Activated naive CD4-positive, alpha-beta T cell treated with anti-CD3 and anti-CD28 coated beads, Interleukin-2, amount 10 ng/mL, durations not matched to agents 7 days and 5 days (primary cell): Measurements from ENCODE around the gene HTT.
"Not testable (repeated sequence)": the region's sequence is repeated elsewhere in the genome, so short reads cannot be mapped to it uniquely, and the experiment has no call there.

Experiments
- CTCF ChIA-PET: fragments of 350-600 bp; sonication (Branson Sonifier 250); formaldehyde crosslinking; loops from one replicate; lab custom pipeline; 2021; ENCODE audit warnings: antibody characterized with exemption; lab: Charles Lee
- DNase-seq: peaks from one replicate; pipeline ENCODE4 v3.0.0-alpha.2; 2020
- H3K27ac Mint-ChIP-seq: one replicate; pipeline ENCODE4 v1.8.0; 2021; ENCODE audit warnings: mild to moderate bottlenecking, moderate library complexity, mixed read lengths
- H3K27me3 Mint-ChIP-seq: one replicate; pipeline ENCODE4 v1.8.0; 2021; ENCODE audit warnings: mild to moderate bottlenecking, mixed read lengths
- H3K36me3 Mint-ChIP-seq: one replicate; pipeline ENCODE4 v1.8.0; 2021; ENCODE audit warnings: mixed read lengths
- H3K4me1 Mint-ChIP-seq: one replicate; pipeline ENCODE4 v1.8.0; 2021; ENCODE audit warnings: mixed read lengths
- H3K4me3 Mint-ChIP-seq: one replicate; pipeline ENCODE4 v1.8.0; 2021; ENCODE audit warnings: mild to moderate bottlenecking, moderate library complexity, mixed read lengths
- H3K9me3 Mint-ChIP-seq: one replicate; pipeline ENCODE4 v1.8.0; 2021; ENCODE audit warnings: mixed read lengths

Gene HTT

DNA sequence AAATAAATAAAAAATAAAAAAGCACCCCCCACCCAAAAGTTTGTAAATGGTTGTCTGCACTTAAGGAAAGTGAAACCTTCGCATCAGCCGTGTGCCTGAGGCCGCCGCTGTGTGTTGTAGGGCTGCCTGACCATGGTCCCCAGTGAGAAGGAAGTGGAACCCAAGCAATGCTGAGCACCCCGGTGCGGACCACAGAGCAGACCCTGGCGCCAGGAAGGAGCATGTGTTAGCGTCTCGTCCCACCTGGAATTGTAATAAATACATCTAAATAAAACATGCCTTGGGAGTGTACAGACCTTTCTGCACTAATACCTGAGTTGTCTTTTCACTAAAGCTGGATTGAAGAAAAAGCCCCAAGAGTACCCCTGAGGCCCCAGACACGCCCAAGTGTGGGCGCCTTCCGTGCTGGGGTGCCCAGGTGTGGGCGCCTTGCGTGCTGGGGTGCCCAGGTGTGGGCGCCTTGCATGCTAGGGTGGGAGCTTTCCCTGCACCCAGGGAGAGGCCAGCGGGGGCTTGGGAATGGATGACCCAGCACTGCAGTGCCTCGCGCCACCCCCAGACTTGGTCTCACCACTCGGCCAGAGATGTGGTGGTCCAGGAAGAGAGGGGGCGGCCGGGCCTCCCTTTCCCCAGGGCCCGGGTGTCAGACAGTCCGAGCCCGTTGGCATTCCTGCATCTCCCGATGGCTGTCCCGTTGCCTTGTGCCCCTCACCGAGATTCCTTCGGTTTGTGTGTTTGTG lies 33.9 kb upstream of the HTT start:
- Mint-ChIP-seq H3K4me3 (peak overlapping the region; percentile 83), H3K27ac (peak overlapping the region; percentile 93), H3K9me3 (peaks cover 8% of the 10 kb centered on the region), H3K36me3 (peaks cover 12% of the 10 kb centered on the region), H3K27me3 (peaks cover 25% of the 10 kb centered on the region), H3K4me1 (peaks cover 74% of the 10 kb centered on the region)
- DNase-seq: no peak
- CTCF ChIA-PET: interaction anchor here (2.0 kb wide), 1 partner anchor 62 kb away, joined by 6 read pairs; no protein-coding TSS in a partner anchor

DNA sequence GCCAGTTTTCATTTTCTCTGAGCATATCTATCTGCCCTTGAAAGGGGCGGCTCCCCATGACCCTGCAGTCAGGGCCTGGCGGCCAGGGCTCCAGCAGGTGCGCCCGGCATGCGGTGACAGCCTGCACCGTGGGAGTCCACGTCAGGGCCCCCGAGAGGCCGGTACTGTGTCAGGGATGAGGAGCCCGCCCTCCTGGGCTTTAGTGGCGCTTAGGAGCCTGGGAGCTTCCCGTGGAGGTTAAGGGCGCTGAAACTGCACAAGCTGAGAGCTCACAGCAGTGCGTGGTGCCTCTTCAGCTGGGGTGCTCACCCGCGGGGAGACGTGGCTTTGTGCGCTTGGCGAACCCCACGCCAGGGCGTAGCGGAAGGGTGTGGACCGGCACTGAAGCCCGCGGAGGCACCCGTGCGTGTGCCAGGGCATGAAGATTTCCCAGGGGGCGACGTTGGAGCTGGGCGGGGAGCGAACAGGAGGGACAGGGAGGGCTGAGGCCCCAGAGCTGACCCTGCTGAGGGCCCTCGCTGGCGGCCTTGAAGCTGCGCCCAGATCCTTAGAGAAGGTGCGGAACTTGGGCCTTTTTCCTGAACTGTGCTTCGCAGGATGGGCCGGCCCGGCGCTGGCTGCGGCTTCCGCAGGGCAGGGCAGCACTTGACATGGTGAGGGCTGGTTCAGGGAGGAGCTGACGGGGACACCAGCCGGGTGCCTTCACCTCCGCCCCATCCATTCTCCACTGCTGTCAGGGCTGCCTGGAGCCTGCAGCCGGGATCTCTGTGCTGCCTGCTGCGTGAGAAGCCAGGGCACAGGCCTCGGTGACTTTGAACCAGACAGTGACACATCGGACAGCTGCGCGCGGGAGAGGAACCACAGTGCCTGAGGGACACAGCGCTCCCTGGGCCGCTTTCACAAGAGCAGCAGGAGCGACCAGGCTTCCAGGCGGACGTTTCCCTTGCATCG lies 33.0 kb upstream of the HTT start:
- Mint-ChIP-seq H3K4me3 (peak overlapping the region; percentile 83), H3K27ac (peak overlapping the region; percentile 93), H3K4me1 (peaks cover 82% of the 10 kb centered on the region), H3K27me3 (peaks cover 16% of the 10 kb centered on the region), H3K9me3 (peaks cover 13% of the 10 kb centered on the region), H3K36me3 (peaks cover 17% of the 10 kb centered on the region)
- peak; percentile 73 for DNase-seq
- CTCF ChIA-PET: interaction anchor here (0.8 to 2.0 kb wide), 2 partner anchors 63 to 79 kb away, joined by 3 to 6 read pairs; no protein-coding TSS in a partner anchor

DNA sequence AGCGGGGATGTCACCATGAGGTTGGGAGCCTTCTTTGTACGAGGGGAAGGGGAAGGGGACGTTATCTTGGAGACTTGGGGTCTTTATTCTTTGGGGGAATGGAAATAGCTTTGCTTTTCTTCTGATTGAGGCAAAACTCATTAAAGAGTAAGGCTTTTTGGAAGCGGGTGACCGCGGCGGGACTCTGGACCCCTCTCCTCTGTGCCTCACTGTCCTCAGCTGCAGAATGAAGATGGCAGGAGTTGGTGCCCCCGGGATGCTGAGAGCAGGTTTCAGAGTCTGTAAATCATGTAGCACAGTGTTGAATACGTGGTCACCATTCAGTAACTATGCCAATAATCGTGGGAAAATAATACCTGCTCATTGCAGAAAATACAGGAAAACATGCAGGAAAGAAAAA lies 32.3 kb upstream of the HTT start:
- Mint-ChIP-seq H3K36me3 (peaks cover 17% of the 10 kb centered on the region), H3K4me3 (peak overlapping the region; percentile 83), H3K9me3 (peaks cover 13% of the 10 kb centered on the region), H3K27ac (peak overlapping the region; percentile 93), H3K27me3 (peaks cover 9% of the 10 kb centered on the region), H3K4me1 (peaks cover 80% of the 10 kb centered on the region)
- CTCF ChIA-PET: interaction anchor here (0.8 kb wide), 1 partner anchor 80 kb away, joined by 3 read pairs; no protein-coding TSS in a partner anchor
- no peak for DNase-seq

DNA sequence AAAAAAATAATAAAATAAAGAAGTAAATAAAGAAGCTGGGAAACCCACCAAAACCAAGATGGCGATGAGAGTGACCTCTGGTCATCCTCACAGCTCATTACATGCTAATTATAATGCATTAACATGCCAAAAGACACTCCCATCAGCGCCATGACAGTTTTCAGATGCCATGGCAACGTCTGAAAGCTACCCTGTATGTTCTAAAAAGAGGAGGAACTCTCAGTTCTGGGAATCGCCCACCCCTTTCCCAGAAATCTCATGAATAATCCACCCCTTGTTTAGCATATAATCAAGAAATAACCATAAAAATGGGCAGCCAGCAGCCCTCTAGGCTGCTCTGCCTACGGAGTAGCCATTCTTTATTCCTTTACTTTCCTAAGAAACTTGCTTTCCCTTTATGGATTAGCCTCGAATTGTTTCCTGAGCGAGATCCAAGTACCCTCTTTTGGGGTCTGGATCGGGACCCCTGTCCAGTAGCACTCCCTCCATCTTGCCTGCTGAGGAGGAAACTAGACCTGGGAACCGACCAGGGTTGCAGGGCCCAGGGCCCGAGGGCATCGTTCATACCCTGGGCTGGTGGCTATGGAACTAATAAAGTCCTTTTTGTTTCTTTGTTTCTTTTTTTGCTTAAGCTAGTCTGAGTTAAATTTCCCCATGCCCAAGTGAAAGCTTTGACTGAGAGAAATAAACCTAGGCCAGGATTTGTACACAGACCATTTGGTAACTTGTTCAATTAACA lies 31.0 kb upstream of the HTT start:
- Mint-ChIP-seq H3K9me3 (peaks cover 13% of the 10 kb centered on the region), H3K27ac (no peak overlapping the region), H3K4me1 (peaks cover 80% of the 10 kb centered on the region), H3K36me3 (peaks cover 17% of the 10 kb centered on the region), H3K4me3 (no peak overlapping the region), H3K27me3 (peaks cover 6% of the 10 kb centered on the region)
- DNase-seq: no peak
- CTCF ChIA-PET: no interaction called here

DNA sequence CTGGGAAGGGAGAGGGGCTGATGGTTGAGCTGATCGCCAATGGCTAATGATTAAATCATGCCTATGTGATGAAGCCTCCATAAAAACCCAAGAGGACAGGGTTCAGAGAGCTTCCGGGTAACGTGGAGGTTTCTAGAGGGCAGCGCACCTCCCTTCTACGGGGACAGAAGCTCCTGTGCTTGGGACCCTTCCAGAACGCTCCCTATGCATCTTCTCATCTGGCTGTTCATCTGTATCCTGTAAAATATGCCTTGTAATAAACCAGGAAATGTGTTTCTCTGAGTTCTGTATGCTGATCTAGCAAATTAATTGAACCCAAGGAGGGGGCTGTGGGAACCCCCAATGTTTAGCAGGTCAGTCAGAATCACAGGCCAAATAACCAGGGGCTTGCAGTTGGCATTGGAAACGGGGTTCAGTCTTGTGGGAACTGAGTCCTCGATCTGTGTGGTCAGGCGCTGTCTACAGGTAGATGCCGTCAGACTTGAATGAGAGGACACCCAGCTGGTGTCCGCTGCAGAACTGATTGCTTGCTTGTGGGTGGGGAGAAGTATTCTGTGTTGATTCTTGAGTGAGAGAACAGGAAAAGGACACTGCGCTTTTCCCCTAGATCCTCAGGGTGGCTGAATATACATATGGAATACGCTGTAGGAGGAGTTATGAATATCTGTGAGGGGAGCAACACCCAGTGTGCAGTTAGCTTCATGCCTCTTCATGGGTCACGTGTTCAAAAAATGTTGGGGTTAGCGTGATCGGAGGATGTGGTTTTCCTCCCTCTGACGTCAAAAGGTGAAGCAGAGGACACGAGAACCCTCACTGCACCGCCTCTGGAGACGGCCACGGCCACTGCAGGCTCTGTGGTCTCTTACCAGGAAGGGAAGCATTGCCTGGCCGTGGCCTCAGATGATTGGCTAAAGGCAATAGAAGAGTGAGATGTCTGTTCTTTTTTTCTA lies 29.3 kb upstream of the HTT start:
- Mint-ChIP-seq H3K27ac (peak overlapping the region; percentile 91), H3K27me3 (peaks cover 14% of the 10 kb centered on the region), H3K4me1 (peaks cover 71% of the 10 kb centered on the region), H3K36me3 (peaks cover 17% of the 10 kb centered on the region), H3K9me3 (peaks cover 13% of the 10 kb centered on the region), H3K4me3 (peak overlapping the region; percentile 55)
- CTCF ChIA-PET: interaction anchor here (0.8 to 1.8 kb wide), 2 partner anchors 36 to 114 kb away, joined by 3 to 4 read pairs; no protein-coding TSS in a partner anchor
- DNase-seq: peak; percentile 87

DNA sequence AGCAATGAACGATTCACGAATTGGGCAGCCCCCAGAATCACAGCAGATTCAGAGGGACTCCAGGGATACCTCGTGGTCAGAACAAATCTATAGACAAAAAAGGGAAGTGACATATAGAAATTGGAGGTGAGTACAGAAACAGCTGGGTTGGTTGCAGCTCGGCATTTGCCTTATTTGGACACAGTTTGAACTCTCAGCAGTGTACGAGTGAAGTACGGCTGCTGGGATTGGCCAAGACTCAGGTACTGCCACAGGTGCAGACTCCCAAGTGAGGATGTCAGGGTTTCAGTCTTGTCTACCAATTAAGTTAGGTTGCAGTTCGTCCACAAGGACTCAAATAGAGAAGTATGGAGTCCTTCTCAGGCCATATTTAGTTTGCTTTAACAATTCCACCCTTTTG lies 28.3 kb upstream of the HTT start:
- H3K27ac Mint-ChIP-seq: no peak overlapping the region
- H3K36me3 Mint-ChIP-seq: peaks cover 17% of the 10 kb centered on the region
- CTCF ChIA-PET: interaction anchor here (0.6 to 1.8 kb wide), 3 partner anchors 12 to 61 kb away, joined by 3 to 5 read pairs (median 4); no protein-coding TSS in a partner anchor
- peaks cover 13% of the 10 kb centered on the region for H3K9me3 Mint-ChIP-seq
- DNase-seq: no peak
- H3K4me1 Mint-ChIP-seq: peaks cover 62% of the 10 kb centered on the region
- H3K4me3 Mint-ChIP-seq: no peak overlapping the region
- H3K27me3 Mint-ChIP-seq: peaks cover 14% of the 10 kb centered on the region

DNA sequence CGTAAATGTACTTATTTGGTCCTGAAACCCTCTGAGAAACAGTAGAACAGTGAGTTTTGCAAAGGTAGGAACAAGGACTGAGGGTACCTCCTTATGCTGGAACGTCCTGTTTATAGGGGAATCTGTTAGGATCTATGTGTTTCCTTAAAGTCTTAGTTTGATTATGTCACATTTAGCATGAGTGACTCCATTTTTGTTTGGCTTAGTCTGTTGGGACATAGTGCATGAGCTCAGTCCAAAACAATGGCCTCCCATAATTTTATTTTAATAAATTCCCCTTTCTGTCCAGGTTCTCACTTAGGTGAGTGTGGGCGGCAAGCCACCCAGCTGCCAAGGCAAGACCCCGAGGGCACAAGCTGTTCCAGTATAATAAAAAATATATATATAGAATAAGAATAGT lies 27.9 kb upstream of the HTT start:
- peaks cover 18% of the 10 kb centered on the region for H3K36me3 Mint-ChIP-seq
- H3K4me1 Mint-ChIP-seq: peaks cover 57% of the 10 kb centered on the region
- H3K27me3 Mint-ChIP-seq: peaks cover 16% of the 10 kb centered on the region
- H3K4me3 Mint-ChIP-seq: no peak overlapping the region
- CTCF ChIA-PET: interaction anchor here (0.6 to 1.8 kb wide), 3 partner anchors 12 to 61 kb away, joined by 3 to 5 read pairs (median 4); no protein-coding TSS in a partner anchor
- H3K27ac Mint-ChIP-seq: no peak overlapping the region
- peaks cover 13% of the 10 kb centered on the region for H3K9me3 Mint-ChIP-seq
- DNase-seq: no peak

DNA sequence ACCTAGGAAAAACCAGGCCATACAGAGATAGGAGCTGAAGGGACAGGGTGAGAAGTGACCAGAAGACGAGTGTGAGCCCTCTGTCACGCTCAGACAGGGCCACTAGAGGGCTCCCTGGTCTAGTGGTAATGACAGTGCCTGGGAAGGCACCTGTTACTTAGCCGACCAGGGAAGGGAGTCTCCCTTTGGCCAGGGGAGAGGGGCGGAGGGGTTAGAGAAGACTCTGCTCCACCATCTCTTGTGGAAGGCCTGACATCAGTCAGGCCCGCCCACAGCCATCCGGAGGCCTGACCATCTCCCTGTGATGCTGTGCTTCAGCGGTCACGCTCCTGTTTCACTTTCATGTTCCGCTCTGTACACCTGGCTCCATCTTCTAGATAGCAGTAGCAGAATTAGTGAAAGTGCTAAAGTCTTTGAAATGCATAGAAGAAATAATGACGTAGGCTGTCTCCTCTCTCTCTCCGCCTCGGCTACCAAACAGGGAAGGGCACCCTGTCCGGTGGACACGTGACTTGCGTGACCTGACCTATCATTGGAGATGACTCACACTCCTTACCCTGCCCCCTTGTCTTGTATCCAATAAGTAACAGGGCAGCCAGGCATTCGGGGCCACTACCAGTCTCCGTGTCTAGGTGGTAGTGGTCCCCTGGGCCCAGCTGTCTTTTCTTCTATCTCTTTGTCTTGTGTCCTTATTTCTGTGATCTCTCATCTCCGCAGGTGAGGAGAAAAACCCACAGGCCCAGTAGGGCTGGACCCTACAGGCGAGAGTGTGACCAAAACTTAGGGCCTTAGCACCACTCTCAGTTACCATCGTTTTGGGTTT lies 26.8 kb upstream of the HTT start:
- peak; percentile 91 for DNase-seq
- Mint-ChIP-seq H3K4me1 (peaks cover 47% of the 10 kb centered on the region), H3K27ac (peak overlapping the region; percentile 87), H3K4me3 (peak overlapping the region; percentile 10), H3K36me3 (peaks cover 19% of the 10 kb centered on the region), H3K27me3 (peaks cover 16% of the 10 kb centered on the region), H3K9me3 (peaks cover 13% of the 10 kb centered on the region)
- CTCF ChIA-PET: interaction anchor here (1.3 to 1.8 kb wide), 2 partner anchors 34 to 60 kb away, joined by 4 to 5 read pairs; no protein-coding TSS in a partner anchor

DNA sequence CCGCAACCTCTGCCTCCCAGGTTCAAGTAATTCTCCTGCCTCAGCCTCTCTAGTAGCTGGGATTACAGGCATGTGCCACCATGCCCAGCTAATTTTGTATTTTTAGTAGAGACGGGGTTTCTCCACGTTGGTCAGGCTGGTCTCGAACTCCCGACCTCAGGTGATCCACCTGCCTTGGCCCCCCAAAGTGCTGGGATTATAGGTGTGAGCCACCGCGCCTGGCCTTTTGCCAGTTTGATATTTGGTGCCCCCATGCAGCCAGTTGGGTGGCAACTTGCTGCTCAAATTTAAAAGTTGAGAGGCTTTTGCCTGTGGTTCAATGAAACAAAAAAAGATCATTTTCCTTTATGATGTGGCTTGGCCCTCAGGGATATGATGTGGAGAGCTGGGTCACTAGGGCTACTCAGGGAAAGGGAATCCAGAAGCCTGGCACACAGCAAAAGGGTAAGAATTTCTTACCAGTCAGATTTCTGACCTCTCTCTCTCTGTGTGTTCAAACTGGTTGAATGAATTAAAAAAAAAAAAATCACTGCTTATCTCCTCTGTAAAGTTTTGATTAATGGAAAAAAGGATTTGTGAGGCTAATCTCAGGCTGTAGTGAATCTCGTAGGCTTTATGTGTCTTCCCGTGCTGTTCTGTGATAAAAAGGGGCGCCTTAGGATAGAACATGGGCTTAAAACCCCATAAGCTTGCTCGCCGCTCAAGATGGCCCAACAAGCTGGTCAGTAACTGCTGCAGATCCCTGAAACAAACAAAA lies 23.2 kb upstream of the HTT start:
- H3K27ac Mint-ChIP-seq, CTCF ChIA-PET, H3K4me3 Mint-ChIP-seq, DNase-seq: not testable (repeated sequence)
- Mint-ChIP-seq H3K27me3 (peaks cover 16% of the 10 kb centered on the region), H3K9me3 (peaks cover 14% of the 10 kb centered on the region), H3K36me3 (peaks cover 10% of the 10 kb centered on the region), H3K4me1 (peaks cover 17% of the 10 kb centered on the region)

DNA sequence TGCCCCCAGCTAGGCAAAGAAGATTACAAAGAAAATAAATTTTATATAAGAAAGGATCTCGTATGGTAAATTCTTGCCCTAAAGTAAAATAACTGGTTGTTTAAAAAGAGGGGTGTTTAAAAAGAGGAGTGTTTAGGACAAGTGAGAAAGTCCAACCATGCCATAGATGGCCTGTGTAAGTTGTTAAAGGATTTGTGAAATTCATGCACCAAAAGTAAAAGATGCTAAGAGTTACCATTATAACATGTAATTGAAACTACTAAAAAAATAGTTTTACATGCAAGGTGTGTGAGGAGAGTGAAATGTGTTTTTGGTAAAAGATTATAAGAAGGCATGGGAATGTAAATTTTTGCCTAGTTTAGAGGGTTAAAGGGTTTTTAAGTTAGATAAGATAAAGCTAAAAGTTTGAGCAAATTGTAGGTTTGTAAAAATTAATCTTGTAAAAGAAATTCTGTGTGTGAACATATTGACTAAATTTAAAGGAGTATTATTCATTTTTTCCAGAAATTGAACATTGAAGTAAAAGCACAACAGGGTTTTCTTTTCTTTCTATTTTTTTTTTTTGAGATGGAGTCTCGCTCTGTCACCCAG lies 20.2 kb upstream of the HTT start:
- Mint-ChIP-seq H3K36me3 (peaks cover 10% of the 10 kb centered on the region), H3K27ac (no peak overlapping the region), H3K4me1 (no peaks in the 10 kb centered on the region), H3K4me3 (no peak overlapping the region), H3K9me3 (peaks cover 19% of the 10 kb centered on the region), H3K27me3 (peaks cover 15% of the 10 kb centered on the region)
- CTCF ChIA-PET: interaction anchor here (1.0 kb wide), 1 partner anchor 33 kb away, joined by 3 read pairs; no protein-coding TSS in a partner anchor
- DNase-seq: no peak

DNA sequence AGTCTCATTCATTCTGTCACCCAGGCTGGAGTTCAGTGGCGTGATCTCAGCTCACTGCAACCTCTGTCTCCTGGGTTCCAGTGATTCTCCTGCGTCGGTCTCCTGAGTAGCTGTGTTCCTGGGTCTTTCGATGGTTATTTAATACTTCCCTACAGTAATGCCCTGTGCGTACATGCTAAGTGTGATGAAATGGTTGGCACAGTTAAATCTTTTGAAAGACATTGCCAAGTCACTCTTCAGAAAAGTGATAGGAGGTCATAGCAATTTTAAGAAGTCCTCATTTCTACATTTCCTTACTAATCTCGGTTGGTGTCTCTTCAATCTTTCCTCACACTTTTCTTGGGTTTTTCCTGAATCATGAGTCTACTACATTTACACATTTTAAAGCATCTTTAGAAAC lies 14.5 kb upstream of the HTT start:
- CTCF ChIA-PET: no interaction called here

More for the DNA sequence above, 14.5 kb upstream of the HTT start:
- no peaks in the 10 kb centered on the region for H3K4me1 Mint-ChIP-seq
- H3K27me3 Mint-ChIP-seq: peaks cover 18% of the 10 kb centered on the region
- no peak overlapping the region for H3K4me3 Mint-ChIP-seq
- DNase-seq: no peak
- peak overlapping the region; percentile 42 for H3K27ac Mint-ChIP-seq
- H3K9me3 Mint-ChIP-seq: peaks cover 16% of the 10 kb centered on the region
- H3K36me3 Mint-ChIP-seq: peaks cover 5% of the 10 kb centered on the region
